SJCRH30 (cell line): Measurements from ENCODE around the gene BTBD1. TPM values are rescaled to one million over a fixed set of nuclear protein-coding genes. Genes with fewer than 3 reads are reported as not detected.
"Not testable (repeated sequence)": the region's sequence is repeated elsewhere in the genome, so short reads cannot be mapped to it uniquely, and the experiment has no call there.

Source experiments
- DNase-seq, 2 experiments: peaks; one replicate each; pipeline ENCODE4 v3.0.0-alpha.2; 2015 to 2020
- H3K27ac ChIP-seq: fragments of 250-450 bp; sonication (Bioruptor Pico); 2 replicates; pipeline ENCODE4 v1.5.1; 2020; ENCODE audit warnings: mild to moderate bottlenecking, moderate library complexity
- H3K27me3 ChIP-seq: fragments of 250-450 bp; sonication (Bioruptor Pico); 2 replicates; pipeline ENCODE4 v1.5.1; 2020; ENCODE audit warnings: mild to moderate bottlenecking, moderate library complexity
- H3K36me3 ChIP-seq: fragments of 250-450 bp; sonication (Bioruptor Pico); 2 replicates; pipeline ENCODE4 v1.5.1; 2020; ENCODE audit warnings: mild to moderate bottlenecking, moderate library complexity
- H3K4me1 ChIP-seq: fragments of 250-450 bp; sonication (Bioruptor Pico); 2 replicates; pipeline ENCODE4 v1.5.1; 2020; ENCODE audit warnings: mild to moderate bottlenecking, moderate library complexity
- H3K4me3 ChIP-seq: fragments of 250-450 bp; sonication (Bioruptor Pico); 2 replicates; pipeline ENCODE4 v1.5.1; 2020; ENCODE audit warnings: mild to moderate bottlenecking, moderate library complexity
- H3K9me3 ChIP-seq: fragments of 250-450 bp; sonication (Bioruptor Pico); replicated peaks from 2 replicates; pipeline ENCODE4 v1.5.1; 2020; ENCODE audit warnings: mild to moderate bottlenecking, moderate library complexity
- total RNA-seq: library from RNA; depleted of rRNA; stranded (reverse); fragments of >200 nt; shearing (Covaris generic); gene quantifications from 2 replicates; pipeline ENCODE4 v1.2.3, GENCODE V29; 2014

Gene BTBD1
- total RNA-seq, 1 experiment from 2014 or later = 83.7 TPM

DNA sequence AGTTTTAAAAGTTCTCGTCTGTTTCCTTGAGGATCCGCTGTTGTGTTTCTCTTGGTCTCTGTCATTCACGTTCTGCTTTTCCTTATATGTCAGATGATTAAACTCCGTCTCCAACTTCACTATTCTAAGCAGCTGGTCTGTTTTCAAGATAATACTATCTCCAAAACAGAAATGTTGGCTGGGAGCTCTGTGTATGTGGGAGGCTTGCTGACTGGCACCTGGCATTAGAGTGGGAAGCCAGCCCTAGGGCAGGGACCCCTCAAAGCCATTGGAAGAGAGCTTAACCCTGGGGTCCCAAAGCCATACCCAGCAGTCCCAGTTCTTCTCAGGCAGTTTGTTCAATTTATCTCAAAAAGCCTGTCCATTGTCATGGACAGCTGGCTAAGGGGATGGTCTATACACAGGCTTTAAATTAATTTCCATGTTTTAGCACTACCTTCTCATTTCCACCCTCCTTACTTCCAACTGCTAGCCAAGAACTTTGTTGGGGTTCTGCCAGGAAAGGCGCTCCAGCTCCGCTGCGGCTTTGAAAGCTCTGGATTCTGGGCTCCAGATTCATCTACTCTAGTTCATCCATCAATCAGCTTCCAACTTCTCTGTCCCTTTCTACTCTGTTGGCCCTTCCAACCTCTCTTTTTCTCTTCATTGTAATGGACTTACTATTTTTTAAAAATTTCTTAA, 9.2 kb downstream of the BTBD1 start:
- Histone ChIP-seq H3K4me1 (peaks cover 14% of the 10 kb centered on the region), H3K27me3 (no peaks in the 10 kb centered on the region), H3K36me3 (peaks cover 45% of the 10 kb centered on the region), H3K4me3 (no peak overlapping the region), H3K27ac (no peak overlapping the region), H3K9me3 (no peaks in the 10 kb centered on the region)
- DNase-seq = no peak

DNA sequence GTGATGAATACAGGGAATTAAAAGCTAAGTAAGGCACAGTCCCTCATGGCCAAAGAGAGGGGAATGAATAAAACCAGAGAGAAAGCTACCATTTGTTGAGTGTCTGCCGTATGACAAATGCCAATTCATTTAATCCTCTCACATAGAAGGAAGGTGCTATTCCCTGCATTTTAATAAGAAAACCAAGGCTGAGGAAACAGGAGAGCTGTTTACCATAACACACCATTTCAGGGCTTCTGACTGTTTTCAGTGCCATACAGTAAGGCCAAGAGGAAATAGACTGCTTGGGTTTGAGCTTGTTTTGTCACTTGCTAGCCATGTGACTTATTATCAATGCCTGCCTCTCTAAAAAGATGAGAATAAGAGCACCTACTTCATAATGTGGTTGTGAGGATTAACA, 10.1 kb downstream of the BTBD1 start:
- no peak overlapping the region for H3K4me3 ChIP-seq
- no peak overlapping the region for H3K27ac ChIP-seq
- H3K27me3 ChIP-seq = no peaks in the 10 kb centered on the region
- H3K36me3 ChIP-seq = peaks cover 46% of the 10 kb centered on the region
- DNase-seq = no peak
- no peaks in the 10 kb centered on the region for H3K9me3 ChIP-seq
- peaks cover 10% of the 10 kb centered on the region for H3K4me1 ChIP-seq

DNA sequence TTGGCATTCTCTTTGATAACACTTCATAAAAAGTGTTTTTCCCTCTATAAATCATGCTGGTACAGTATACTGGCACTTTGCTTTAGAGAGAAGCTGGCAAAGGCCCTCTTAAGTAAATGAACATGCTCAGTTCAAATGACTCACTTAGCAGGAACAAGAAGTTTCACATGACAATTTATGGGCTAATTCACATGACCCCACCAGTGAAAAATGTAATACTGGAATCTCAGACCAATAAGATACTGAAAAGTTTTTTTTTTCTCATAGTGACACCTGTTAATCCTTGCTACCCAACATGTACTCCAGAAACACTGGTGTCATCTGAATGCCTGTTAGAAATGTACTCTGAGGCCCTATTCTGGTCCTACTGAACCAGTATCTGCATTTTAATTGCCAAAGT, 13.9 kb downstream of the BTBD1 start:
- no peak for DNase-seq
- H3K4me3 ChIP-seq = no peak overlapping the region

DNA sequence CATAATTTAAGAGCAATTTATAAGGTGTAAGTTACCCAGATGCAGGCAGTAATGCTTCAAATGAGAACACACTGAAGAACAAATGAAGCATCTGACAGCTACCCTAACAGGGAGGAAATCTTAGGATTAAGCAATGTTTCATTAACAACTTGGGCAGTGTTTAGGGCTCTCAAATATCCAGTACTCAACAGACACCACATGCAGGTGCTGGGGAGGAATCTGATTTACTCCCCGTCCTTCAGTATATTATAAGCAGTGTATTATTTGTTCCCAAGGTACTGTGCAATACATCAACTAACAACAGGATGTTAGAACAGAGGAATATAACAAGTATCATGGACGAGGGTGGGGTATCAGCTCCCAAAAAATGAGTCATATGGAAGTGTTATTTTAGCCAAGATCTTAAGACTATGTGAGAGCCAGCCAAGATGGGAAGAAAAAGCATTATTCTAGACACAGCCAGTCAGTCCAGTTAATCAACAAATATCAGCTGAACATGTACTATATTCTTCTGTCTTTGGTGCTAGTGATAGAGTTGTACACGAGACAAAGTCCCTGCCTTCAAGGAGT, 20.4 kb downstream of the BTBD1 start:
- no peaks in the 10 kb centered on the region for H3K4me1 ChIP-seq
- peaks cover 70% of the 10 kb centered on the region for H3K36me3 ChIP-seq
- no peak overlapping the region for H3K4me3 ChIP-seq
- DNase-seq = no peak
- no peaks in the 10 kb centered on the region for H3K9me3 ChIP-seq
- no peak overlapping the region for H3K27ac ChIP-seq
- no peaks in the 10 kb centered on the region for H3K27me3 ChIP-seq

More for the DNA sequence above, 13.9 kb downstream of the BTBD1 start:
- no peak overlapping the region for H3K27ac ChIP-seq
- peaks cover 64% of the 10 kb centered on the region for H3K36me3 ChIP-seq
- H3K9me3 ChIP-seq = no peaks in the 10 kb centered on the region
- no peaks in the 10 kb centered on the region for H3K4me1 ChIP-seq
- no peaks in the 10 kb centered on the region for H3K27me3 ChIP-seq

DNA sequence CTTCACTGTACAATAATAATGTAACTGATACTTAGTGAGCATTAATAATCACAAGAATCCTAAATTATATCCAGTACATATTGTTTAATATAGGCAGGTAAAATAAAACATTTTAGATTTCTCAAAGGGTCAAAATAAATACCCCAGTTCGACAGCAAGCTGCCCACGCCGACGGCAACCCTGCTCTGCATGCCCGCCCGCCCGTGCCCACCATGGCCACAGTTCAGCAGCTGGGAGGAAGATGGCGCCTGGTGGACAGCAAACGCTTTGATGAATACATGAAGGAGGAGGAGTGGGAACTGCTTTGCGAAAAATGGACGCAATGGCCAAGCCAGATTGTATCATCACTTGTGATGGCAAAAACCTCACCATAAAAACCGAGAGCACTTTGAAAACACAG, 22.9 kb downstream of the BTBD1 start:
- peaks cover 67% of the 10 kb centered on the region for H3K36me3 ChIP-seq
- H3K4me3 ChIP-seq = no peak overlapping the region
- no peaks in the 10 kb centered on the region for H3K4me1 ChIP-seq
- no peak for DNase-seq
- H3K27ac ChIP-seq = no peak overlapping the region
- no peaks in the 10 kb centered on the region for H3K27me3 ChIP-seq
- H3K9me3 ChIP-seq = no peaks in the 10 kb centered on the region

DNA sequence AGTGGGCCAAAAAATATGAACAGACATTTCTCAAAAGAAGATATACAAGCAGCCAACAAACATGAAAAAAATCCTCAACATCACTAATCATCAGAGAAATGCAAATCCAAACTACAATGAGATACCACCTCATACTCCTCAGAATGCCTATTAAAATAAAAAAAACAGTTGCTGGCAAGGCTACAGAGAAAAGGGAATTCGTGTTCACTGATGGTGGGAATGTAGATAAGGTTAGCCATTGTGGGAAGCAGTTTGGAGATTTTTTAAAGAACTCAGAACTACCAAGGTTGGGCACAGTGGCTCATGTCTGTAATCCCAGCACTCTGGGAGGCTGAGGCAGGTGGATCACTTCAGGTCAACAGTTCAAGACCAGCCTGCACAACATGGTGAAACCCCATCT, 27.8 kb downstream of the BTBD1 start:
- Histone ChIP-seq H3K4me1 (no peaks in the 10 kb centered on the region), H3K9me3 (no peaks in the 10 kb centered on the region; the same call in 1 of the 2 replicates), H3K27ac (no peak overlapping the region), H3K27me3 (no peaks in the 10 kb centered on the region), H3K4me3 (no peak overlapping the region), H3K36me3 (peaks cover 58% of the 10 kb centered on the region)
- no peak for DNase-seq

DNA sequence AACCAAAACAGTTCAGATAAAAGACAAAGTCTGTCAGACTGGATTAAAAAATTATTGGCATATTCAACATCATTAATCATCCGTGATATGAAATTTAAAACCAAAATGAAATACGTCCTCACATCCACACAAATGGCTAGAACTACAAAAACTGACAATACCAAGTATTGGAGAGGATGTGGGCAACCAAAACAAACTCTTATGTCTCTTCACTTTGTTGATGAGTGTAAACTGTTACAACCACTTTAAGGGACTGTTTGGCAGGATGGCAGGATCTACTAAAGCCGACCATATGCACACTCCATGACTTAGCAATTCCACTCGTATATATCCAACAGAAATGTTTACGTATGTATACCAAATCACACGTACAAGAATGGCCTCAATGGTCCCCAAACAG, 30.8 kb downstream of the BTBD1 start:
- H3K4me1 ChIP-seq = no peaks in the 10 kb centered on the region
- H3K27me3 ChIP-seq = no peaks in the 10 kb centered on the region
- H3K9me3 ChIP-seq = peaks cover under 1% of the 10 kb centered on the region; the same call in 1 of the 2 replicates
- peaks cover 37% of the 10 kb centered on the region for H3K36me3 ChIP-seq
- DNase-seq = no peak
- H3K27ac ChIP-seq = no peak overlapping the region
- no peak overlapping the region for H3K4me3 ChIP-seq

DNA sequence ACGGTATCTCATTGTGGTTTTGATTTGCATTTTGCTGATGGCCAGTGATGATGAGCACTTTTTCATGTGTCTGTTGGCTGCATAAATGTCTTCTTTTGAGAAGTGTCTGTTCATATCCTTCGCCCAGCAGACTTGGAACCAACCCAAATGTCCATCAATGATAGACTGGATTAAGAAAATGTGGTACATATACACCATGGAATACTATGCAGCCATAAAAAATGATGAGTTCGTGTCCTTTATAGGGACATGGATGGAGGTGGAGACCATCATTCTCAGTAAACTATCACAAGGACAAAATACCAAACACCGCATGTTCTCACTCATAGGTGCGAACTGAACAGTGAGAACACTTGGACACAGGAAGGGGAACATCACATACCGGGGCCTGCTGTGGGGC, 35.8 kb downstream of the BTBD1 start:
- peaks cover 32% of the 10 kb centered on the region for H3K36me3 ChIP-seq

DNA sequence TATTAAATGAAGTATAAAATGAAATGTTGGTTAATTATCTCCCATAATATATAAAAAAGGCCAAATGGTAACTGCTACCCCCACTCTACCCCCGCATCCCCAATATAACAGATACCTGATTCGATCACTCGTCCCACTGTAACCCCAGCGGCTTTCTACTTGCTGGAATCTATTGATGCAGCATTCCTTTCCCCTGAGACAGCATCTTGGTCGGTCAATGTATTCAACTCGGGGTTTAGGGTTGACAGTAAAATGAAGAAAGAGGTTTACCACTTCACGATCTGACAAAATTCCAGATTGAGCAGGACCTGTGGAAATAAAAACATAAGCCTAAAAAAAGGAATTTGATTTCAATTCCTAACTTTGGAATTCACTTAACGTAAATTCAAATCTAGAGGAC, 37.0 kb downstream of the BTBD1 start:
- Histone ChIP-seq H3K4me3 (no peak overlapping the region), H3K9me3 (0 out of 2 replicates have a peak, but pooled peaks cover 2% of the 10 kb centered on the region), H3K36me3 (peaks cover 38% of the 10 kb centered on the region), H3K27me3 (no peaks in the 10 kb centered on the region), H3K4me1 (0 out of 2 replicates have a peak, but pooled peaks cover 4% of the 10 kb centered on the region), H3K27ac (no peak overlapping the region)
- DNase-seq = no peak

More for the DNA sequence above, 35.8 kb downstream of the BTBD1 start:
- not testable (repeated sequence) for DNase-seq, H3K4me1 ChIP-seq, H3K27me3 ChIP-seq, H3K9me3 ChIP-seq, H3K4me3 ChIP-seq, H3K27ac ChIP-seq

DNA sequence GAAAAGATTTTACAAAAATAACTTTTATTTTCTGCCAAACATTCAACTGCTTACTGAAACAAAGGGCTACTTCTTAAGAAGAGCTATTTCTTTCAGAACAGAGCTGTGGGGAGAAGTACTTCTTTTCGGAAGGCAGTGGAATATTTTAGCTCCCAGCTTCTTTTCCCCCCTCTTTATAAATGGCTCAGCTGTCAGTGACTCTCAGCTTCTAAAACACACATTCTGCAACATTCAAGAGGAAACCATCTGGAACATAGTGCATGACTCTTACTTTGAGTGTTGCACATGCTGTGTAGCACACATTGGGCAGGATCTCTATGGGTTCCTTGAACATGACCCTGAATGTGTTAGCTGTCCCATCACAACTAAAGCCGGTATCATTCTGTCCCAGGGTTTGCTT, 48.6 kb downstream of the BTBD1 start:
- Histone ChIP-seq H3K27me3 (no peaks in the 10 kb centered on the region), H3K4me1 (no peaks in the 10 kb centered on the region), H3K4me3 (no peak overlapping the region), H3K36me3 (peaks cover 37% of the 10 kb centered on the region), H3K27ac (no peak overlapping the region), H3K9me3 (no peaks in the 10 kb centered on the region)
- no peak for DNase-seq

DNA sequence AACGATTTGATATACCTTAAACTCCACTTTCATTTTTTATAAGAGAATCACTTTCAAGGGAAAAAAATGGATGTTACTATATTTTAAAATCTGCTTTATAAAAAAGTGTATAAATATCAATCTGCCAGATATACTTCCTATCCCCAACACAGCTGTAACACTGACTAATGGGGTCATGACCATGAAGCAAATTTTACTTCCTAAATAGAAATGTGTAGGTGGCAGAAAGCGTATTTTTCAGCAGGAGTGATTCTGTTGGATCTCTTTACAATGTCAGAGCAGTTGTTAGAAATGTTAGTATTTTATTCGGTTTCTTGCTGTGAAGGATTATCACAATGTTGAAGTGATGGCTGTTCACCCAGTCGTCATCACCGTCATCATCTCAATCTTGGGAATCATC, 50.1 kb downstream of the BTBD1 start:
- no peak overlapping the region for H3K4me3 ChIP-seq
- DNase-seq = no peak
- no peaks in the 10 kb centered on the region for H3K9me3 ChIP-seq
- peaks cover 37% of the 10 kb centered on the region for H3K36me3 ChIP-seq
- H3K4me1 ChIP-seq = 0 out of 2 replicates have a peak, but pooled peaks cover 3% of the 10 kb centered on the region
- no peak overlapping the region for H3K27ac ChIP-seq
- no peaks in the 10 kb centered on the region for H3K27me3 ChIP-seq

DNA sequence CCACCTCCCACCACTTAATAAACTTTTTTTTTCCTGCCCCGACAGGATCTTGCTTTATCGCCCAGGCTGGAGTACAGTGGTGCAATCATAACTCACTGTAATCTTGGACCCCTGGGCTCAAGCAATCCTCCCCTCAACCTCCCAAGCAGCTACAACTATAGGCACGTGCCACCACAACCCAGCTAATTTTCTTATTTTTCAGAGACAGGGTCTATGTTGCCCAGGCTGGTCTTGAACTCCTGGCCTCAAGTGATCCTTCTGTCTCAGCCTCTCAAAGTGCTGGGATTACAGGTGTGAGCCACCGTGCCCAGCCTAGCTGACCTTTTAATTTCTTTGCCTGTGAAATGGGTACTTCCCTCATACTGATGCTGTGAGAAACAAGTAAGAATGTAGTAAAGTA, 51.7 kb downstream of the BTBD1 start:
- Histone ChIP-seq H3K27ac (no peak overlapping the region), H3K27me3 (no peaks in the 10 kb centered on the region), H3K4me1 (peaks cover 7% of the 10 kb centered on the region; the same call in 1 of the 2 replicates), H3K4me3 (no peak overlapping the region), H3K9me3 (no peaks in the 10 kb centered on the region), H3K36me3 (peaks cover 24% of the 10 kb centered on the region)
- DNase-seq = no peak

DNA sequence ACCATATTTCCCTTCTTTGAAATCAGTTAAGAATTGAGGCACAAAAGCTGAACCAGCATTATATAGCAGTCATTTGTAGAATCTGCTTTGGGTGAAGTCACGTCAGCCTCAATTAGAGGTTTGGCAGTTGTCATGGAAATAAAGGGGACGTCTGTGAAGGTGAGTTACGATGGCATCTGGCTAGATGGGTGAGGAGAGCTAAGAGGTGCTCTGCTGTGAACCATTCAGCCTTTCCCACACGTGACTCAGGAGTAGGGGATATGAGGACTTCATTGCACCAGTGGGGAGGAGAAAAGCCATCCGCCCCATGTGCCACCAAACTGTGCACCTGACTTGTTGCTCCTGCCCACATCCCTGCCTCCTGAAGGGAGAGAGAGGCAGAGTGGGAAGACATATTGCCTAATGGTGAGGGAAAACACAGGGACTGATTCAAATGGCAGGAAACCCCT, 52.8 kb downstream of the BTBD1 start:
- no peak for DNase-seq
- Histone ChIP-seq H3K27me3 (no peaks in the 10 kb centered on the region), H3K27ac (no peak overlapping the region), H3K4me1 (peaks cover 10% of the 10 kb centered on the region; the same call in 1 of the 2 replicates), H3K9me3 (no peaks in the 10 kb centered on the region), H3K36me3 (peaks cover 21% of the 10 kb centered on the region), H3K4me3 (no peak overlapping the region)

DNA sequence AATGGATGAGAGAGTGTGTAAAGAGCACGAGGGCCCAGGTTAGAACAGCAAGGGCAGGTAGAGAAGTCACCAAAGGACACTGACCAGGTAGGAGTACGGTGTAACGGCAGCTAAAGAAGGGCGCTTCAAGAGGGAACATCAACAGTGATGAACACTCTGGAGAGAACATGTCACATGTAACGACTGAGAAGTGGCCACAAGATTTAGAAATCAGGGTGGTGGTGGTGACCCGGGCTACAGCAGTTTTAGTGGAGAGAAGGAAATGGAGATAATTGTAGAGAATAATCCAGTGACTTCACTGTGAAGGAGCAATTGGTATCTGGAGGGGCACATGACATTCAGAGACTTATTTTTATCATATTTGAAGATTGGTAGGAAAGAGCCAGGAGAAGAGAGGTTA, 54.4 kb downstream of the BTBD1 start:
- H3K4me1 ChIP-seq = peaks cover 10% of the 10 kb centered on the region; the same call in 1 of the 2 replicates
- peaks cover 10% of the 10 kb centered on the region for H3K36me3 ChIP-seq
- DNase-seq = no peak
- H3K27me3 ChIP-seq = no peaks in the 10 kb centered on the region
- no peak overlapping the region for H3K27ac ChIP-seq
- no peaks in the 10 kb centered on the region for H3K9me3 ChIP-seq
- no peak overlapping the region for H3K4me3 ChIP-seq

DNA sequence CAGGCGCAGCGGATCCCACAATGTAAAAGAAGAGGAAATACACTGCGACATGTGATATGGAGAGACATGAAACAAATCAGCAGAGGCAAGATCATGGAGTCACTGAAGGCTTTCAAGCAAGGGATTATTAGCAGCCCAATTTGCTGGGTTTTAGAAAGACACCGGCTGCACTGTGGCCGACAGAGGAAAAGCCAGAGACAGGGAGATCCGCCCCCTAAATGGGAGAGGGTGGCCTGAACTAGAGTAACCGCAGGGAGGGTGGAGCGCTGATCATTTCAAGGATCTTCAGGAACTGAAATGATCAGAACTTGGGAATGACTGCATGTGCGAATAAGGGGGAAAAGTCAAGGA, 55.0 kb downstream of the BTBD1 start:
- Histone ChIP-seq H3K27me3 (no peaks in the 10 kb centered on the region), H3K36me3 (peaks cover 10% of the 10 kb centered on the region), H3K27ac (peak overlapping the region; percentile 41), H3K4me1 (peaks cover 10% of the 10 kb centered on the region; the same call in 1 of the 2 replicates), H3K4me3 (peak overlapping the region; percentile 86), H3K9me3 (no peaks in the 10 kb centered on the region)
- DNase-seq = no peak
